ENCODE results near the gene OR1I1. TPM values are rescaled to one million over a fixed set of nuclear protein-coding genes. Genes with fewer than 3 reads are reported as not detected.

OR1I1 gene
- polyA plus RNA-seq, 1 donor from 2014 or later, result not detected

- H3K27ac ChIP-seq (ENCODE audit: low read length), result no peak overlapping the region
- H3K79me2 ChIP-seq (replicated peaks; ENCODE audit: insufficient read depth, low read length), result no peaks in the 10 kb centered on the region
- no peak overlapping the region for H3K9ac ChIP-seq (ENCODE audit: low read length)
- no peaks in the 10 kb centered on the region for H3K27me3 ChIP-seq (ENCODE audit: insufficient read depth, low read depth, low read length)
- no peaks in the 10 kb centered on the region for H3K9me2 ChIP-seq (ENCODE audit: insufficient read depth, low read length)
- no peaks in the 10 kb centered on the region for H3K36me3 ChIP-seq (ENCODE audit: insufficient read depth, low read length)
- H3K4me2 ChIP-seq (ENCODE audit: low read length), result no peak overlapping the region
- no peak overlapping the region for H3K4me3 ChIP-seq (ENCODE audit: low read length)
- H3F3A ChIP-seq (ENCODE audit: insufficient read depth, low read length, poor library complexity, severe bottlenecking), result no peaks in the 10 kb centered on the region
- H2AFZ ChIP-seq (ENCODE audit: low read depth, low read length), result no peak overlapping the region
- no peaks in the 10 kb centered on the region for H3K9me3 ChIP-seq (ENCODE audit: low read length)
- TF ChIP-seq TAF1 (IDR thresholded peaks at IDR 0.05; ENCODE audit: low read depth) (no peak), EZH2 (IDR thresholded peaks at IDR 0.05; ENCODE audit: borderline replicate concordance, insufficient read depth, low read length, poor library complexity, severe bottlenecking) (no peak), REST (IDR thresholded peaks at IDR 0.05; ENCODE audit: borderline replicate concordance) (no peak), RAD21 (conservative IDR thresholded peaks at IDR 0.05) (no peak), MXI1 (conservative IDR thresholded peaks at IDR 0.05; ENCODE audit: poor library complexity, severe bottlenecking) (no peak), SMC3 (conservative IDR thresholded peaks at IDR 0.05; ENCODE audit: poor library complexity) (no peak), EP300 (conservative IDR thresholded peaks at IDR 0.05; ENCODE audit: poor library complexity, severe bottlenecking) (no peak), CTCF (IDR thresholded peaks at IDR 0.05; ENCODE audit: poor library complexity, severe bottlenecking) (no peak), POLR2AphosphoS5 (IDR thresholded peaks at IDR 0.05) (no peak)
- H4K20me1 ChIP-seq (ENCODE audit: insufficient read depth), result no peaks in the 10 kb centered on the region
Observed at GRCh38 chr19:15045506-15045905, 36.5 kb upstream of the OR1I1 start.

- Histone ChIP-seq H3K4me3 (ENCODE audit: low read length) (no peak overlapping the region), H3K4me2 (ENCODE audit: low read length) (no peak overlapping the region), H3K36me3 (ENCODE audit: insufficient read depth, low read length) (no peaks in the 10 kb centered on the region), H3K9ac (ENCODE audit: low read length) (no peak overlapping the region), H3K27ac (ENCODE audit: low read length) (no peak overlapping the region), H4K20me1 (ENCODE audit: insufficient read depth) (no peaks in the 10 kb centered on the region), H3K27me3 (ENCODE audit: insufficient read depth, low read depth, low read length) (no peaks in the 10 kb centered on the region), H3K79me2 (replicated peaks; ENCODE audit: insufficient read depth, low read length) (no peaks in the 10 kb centered on the region), H3K9me2 (ENCODE audit: insufficient read depth, low read length) (no peaks in the 10 kb centered on the region), H3K9me3 (ENCODE audit: low read length) (no peaks in the 10 kb centered on the region), H3F3A (ENCODE audit: insufficient read depth, low read length, poor library complexity, severe bottlenecking) (no peaks in the 10 kb centered on the region), H2AFZ (ENCODE audit: low read depth, low read length) (no peak overlapping the region)
- TF ChIP-seq EZH2 (IDR thresholded peaks at IDR 0.05; ENCODE audit: borderline replicate concordance, insufficient read depth, low read length, poor library complexity, severe bottlenecking) (no peak), POLR2AphosphoS5 (IDR thresholded peaks at IDR 0.05) (no peak), MXI1 (conservative IDR thresholded peaks at IDR 0.05; ENCODE audit: poor library complexity, severe bottlenecking) (no peak), TAF1 (IDR thresholded peaks at IDR 0.05; ENCODE audit: low read depth) (no peak), SMC3 (conservative IDR thresholded peaks at IDR 0.05; ENCODE audit: poor library complexity) (no peak), RAD21 (conservative IDR thresholded peaks at IDR 0.05) (no peak), EP300 (conservative IDR thresholded peaks at IDR 0.05; ENCODE audit: poor library complexity, severe bottlenecking) (no peak), CTCF (IDR thresholded peaks at IDR 0.05; ENCODE audit: poor library complexity, severe bottlenecking) (no peak), REST (IDR thresholded peaks at IDR 0.05; ENCODE audit: borderline replicate concordance) (no peak)
Observed at GRCh38 chr19:15047680-15048079, 34.3 kb upstream of the OR1I1 start.
